ENCODE results near the gene NPTX2. TPM values are rescaled to one million over a fixed set of nuclear protein-coding genes. Genes with fewer than 3 reads are reported as not detected.

NPTX2 gene
- total and polyA plus RNA-seq, 2 of the 8 experiments (the other 6 are each of a cell fraction or from before 2014, with no cell fraction given): 18.4 to 19.2 TPM

- TF ChIP-seq CBX5 (IDR thresholded peaks at IDR 0.05; ENCODE audit: low read depth, low read length): no peak
- no peak for TF ChIP-seq HDAC6 (IDR thresholded peaks at IDR 0.05; ENCODE audit: low read depth, low read length)
- no peak for TF ChIP-seq JUND (IDR thresholded peaks at IDR 0.05; ENCODE audit: low read length)
- no peak for TF ChIP-seq KDM1A (IDR thresholded peaks at IDR 0.05; ENCODE audit: borderline replicate concordance, low read length)
These were observed at the start of gene NPTX2 (continued) for GRCh38 chr7:98617051-98617959.
